SK-N-SH treated with all-trans-retinoic acid at 6 μM for 48 hours (cell line): ENCODE data around the gene PNMT.

ENCODE experiments used
- ATAC-seq: fragments of 200-7000 bp; cut with Tn5 transposase; 3 replicates; pipeline ENCODE4 v1.9.1; 2020; ENCODE audit warnings: mild to moderate bottlenecking, moderate library complexity
- ARNTL ChIP-seq: fragments of 450-650 bp; formaldehyde crosslinking; IDR thresholded peaks from 2 replicates; pipeline ENCODE4 v1.5.0; 2020; ENCODE audit warnings: low read depth, mild to moderate bottlenecking, moderate library complexity, borderline replicate concordance
- BACH2 ChIP-seq: fragments of 250-450 bp; sonication (Bioruptor Pico); IDR thresholded peaks from 2 replicates; pipeline ENCODE4 v1.9.0; 2021; ENCODE audit warnings: mild to moderate bottlenecking, borderline replicate concordance
- ESRRG ChIP-seq: fragments of 250-450 bp; sonication (Bioruptor Pico); IDR thresholded peaks from 2 replicates; pipeline ENCODE4 v1.6.1; 2021; ENCODE audit warnings: mild to moderate bottlenecking
- GLIS3 ChIP-seq: fragments of 250-450 bp; sonication (Bioruptor Pico); IDR thresholded peaks from 2 replicates; pipeline ENCODE4 v1.5.0; 2020; ENCODE audit warnings: mild to moderate bottlenecking, moderate library complexity
- ISL1 ChIP-seq: fragments of 250-450 bp; sonication (Bioruptor Pico); IDR thresholded peaks from 2 replicates; pipeline ENCODE4 v2.1.2; 2022; ENCODE audit warnings: mild to moderate bottlenecking, moderate library complexity
- OSR1 ChIP-seq: fragments of 250-450 bp; sonication (Bioruptor Pico); IDR thresholded peaks from 2 replicates; pipeline ENCODE4 v1.8.0; 2022; ENCODE audit warnings: moderate library complexity, mild to moderate bottlenecking, inconsistent platforms
- PPARA ChIP-seq: fragments of 250-450 bp; sonication (Bioruptor Pico); IDR thresholded peaks from 2 replicates; pipeline ENCODE4 v1.5.0; 2020; ENCODE audit warnings: mild to moderate bottlenecking, borderline replicate concordance
- RARB ChIP-seq: fragments of 250-450 bp; sonication (Bioruptor Pico); IDR thresholded peaks from 2 replicates; pipeline ENCODE4 v1.8.0; 2021; ENCODE audit warnings: mild to moderate bottlenecking, moderate library complexity
- SNAI2 ChIP-seq: fragments of 250-450 bp; sonication (Bioruptor Pico); IDR thresholded peaks from 2 replicates; pipeline ENCODE4 v1.5.0; 2020; ENCODE audit warnings: mild to moderate bottlenecking, moderate library complexity
- TCF4 ChIP-seq: fragments of 250-450 bp; sonication (Bioruptor Pico); IDR thresholded peaks from 2 replicates; pipeline ENCODE4 v1.8.0; 2021; ENCODE audit warnings: mild to moderate bottlenecking, moderate library complexity, borderline replicate concordance
- TOX ChIP-seq: fragments of 250-450 bp; sonication (Bioruptor Pico); IDR thresholded peaks from 2 replicates; pipeline ENCODE4 v1.8.0; 2021; ENCODE audit warnings: mild to moderate bottlenecking, moderate library complexity, borderline replicate concordance
- ZC3H10 ChIP-seq: fragments of 250-450 bp; sonication (Bioruptor Pico); IDR thresholded peaks from 2 replicates; pipeline ENCODE4 v1.5.1; 2021; ENCODE audit warnings: mild to moderate bottlenecking, moderate library complexity
- ZFP30 ChIP-seq: fragments of 450-650 bp; formaldehyde crosslinking; IDR thresholded peaks from 2 replicates; pipeline ENCODE4 v1.5.0; 2022; ENCODE audit warnings: mild to moderate bottlenecking, moderate library complexity
- ZNF565 ChIP-seq: fragments of 450-650 bp; formaldehyde crosslinking; conservative IDR thresholded peaks from 2 replicates; pipeline ENCODE4 v1.5.0; 2020; ENCODE audit warnings: low read depth, mild to moderate bottlenecking, moderate library complexity
- ZNF70 ChIP-seq: fragments of 450-650 bp; formaldehyde crosslinking; IDR thresholded peaks from 2 replicates; pipeline ENCODE4 v1.5.0; 2020; ENCODE audit warnings: mild to moderate bottlenecking, moderate library complexity
- ZNF8 ChIP-seq: fragments of 450-650 bp; formaldehyde crosslinking; IDR thresholded peaks from 2 replicates; pipeline ENCODE4 v1.5.0; 2020; ENCODE audit warnings: mild to moderate bottlenecking, moderate library complexity
- TF ChIP-seq, protein P1 (sequence below): fragments of 250-450 bp; sonication (Bioruptor Pico); IDR thresholded peaks from 2 replicates; pipeline ENCODE4 v1.8.0; 2021; ENCODE audit warnings: low read depth, mild to moderate bottlenecking, moderate library complexity, borderline replicate concordance
- TF ChIP-seq, protein P2 (sequence below): fragments of 250-450 bp; sonication (Bioruptor Pico); IDR thresholded peaks from 2 replicates; pipeline ENCODE4 v1.8.0; 2020; ENCODE audit warnings: mild to moderate bottlenecking, moderate library complexity, borderline replicate concordance
- TF ChIP-seq, protein P3 (sequence below): fragments of 250-450 bp; sonication (Bioruptor Pico); IDR thresholded peaks from 2 replicates; pipeline ENCODE4 v1.5.1; 2020; ENCODE audit warnings: low read depth, mild to moderate bottlenecking, moderate library complexity
- TF ChIP-seq, protein P4 (sequence below): fragments of 250-450 bp; sonication (Bioruptor Pico); IDR thresholded peaks from 2 replicates; pipeline ENCODE4 v1.5.0; 2020; ENCODE audit warnings: mild to moderate bottlenecking, moderate library complexity

The PNMT gene

DNA sequence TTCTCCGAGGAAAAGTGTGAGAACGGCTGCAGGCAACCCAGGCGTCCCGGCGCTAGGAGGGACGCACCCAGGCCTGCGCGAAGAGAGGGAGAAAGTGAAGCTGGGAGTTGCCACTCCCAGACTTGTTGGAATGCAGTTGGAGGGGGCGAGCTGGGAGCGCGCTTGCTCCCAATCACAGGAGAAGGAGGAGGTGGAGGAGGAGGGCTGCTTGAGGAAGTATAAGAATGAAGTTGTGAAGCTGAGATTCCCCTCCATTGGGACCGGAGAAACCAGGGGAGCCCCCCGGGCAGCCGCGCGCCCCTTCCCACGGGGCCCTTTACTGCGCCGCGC is 31.5 kb downstream of the PNMT start, which contains the start of gene ERBB2 (continued):
- TF ChIP-seq, protein P1, sequence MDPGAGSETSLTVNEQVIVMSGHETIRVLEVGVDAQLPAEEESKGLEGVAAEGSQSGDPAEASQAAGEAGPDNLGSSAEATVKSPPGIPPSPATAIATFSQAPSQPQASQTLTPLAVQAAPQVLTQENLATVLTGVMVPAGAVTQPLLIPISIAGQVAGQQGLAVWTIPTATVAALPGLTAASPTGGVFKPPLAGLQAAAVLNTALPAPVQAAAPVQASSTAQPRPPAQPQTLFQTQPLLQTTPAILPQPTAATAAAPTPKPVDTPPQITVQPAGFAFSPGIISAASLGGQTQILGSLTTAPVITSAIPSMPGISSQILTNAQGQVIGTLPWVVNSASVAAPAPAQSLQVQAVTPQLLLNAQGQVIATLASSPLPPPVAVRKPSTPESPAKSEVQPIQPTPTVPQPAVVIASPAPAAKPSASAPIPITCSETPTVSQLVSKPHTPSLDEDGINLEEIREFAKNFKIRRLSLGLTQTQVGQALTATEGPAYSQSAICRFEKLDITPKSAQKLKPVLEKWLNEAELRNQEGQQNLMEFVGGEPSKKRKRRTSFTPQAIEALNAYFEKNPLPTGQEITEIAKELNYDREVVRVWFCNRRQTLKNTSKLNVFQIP: no peak
- TF ChIP-seq ISL1 (CRISPR knock-in tag): no peak
- TF ChIP-seq TOX (CRISPR knock-in tag): no peak
- no peak for TF ChIP-seq OSR1 (CRISPR knock-in tag)
- no peak for TF ChIP-seq ARNTL (CRISPR knock-in tag)

DNA sequence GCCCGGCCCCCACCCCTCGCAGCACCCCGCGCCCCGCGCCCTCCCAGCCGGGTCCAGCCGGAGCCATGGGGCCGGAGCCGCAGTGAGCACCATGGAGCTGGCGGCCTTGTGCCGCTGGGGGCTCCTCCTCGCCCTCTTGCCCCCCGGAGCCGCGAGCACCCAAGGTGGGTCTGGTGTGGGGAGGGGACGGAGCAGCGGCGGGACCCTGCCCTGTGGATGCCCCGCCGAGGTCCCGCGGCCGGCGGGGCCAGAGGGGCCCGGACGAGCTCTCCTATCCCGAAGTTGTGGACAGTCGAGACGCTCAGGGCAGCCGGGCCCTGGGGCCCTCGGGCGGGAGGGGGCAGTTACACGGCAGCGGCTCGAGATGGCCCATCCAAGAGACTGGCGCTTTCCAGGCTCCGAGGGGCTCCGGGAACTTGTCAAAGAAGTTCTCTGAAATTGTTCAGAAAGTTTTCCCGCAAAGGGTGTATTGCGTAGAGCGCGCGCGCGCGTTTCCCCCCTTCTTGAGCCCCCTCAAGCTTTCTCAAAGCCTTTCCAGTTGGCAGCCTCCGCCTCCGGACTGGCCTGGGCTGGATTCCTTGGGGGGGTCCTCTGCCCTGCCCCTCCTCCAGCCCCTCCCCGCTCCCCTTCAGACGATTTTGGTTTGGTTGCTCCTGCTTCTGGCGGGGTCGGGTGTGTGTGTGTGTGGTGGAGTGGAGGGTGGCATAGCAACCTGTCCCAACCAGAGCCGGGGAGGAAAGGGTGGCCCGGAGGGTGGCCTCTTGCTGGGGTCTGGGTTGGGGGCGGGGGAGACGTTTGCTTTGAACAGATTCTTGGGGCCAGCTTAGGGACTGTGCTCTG is 32.1 kb downstream of the PNMT start:
- ATAC-seq: no peak
- TF ChIP-seq PPARA (CRISPR knock-in tag) (no peak), TOX (CRISPR knock-in tag) (no peak), ARNTL (CRISPR knock-in tag) (no peak), ZFP30 (CRISPR knock-in tag) (no peak), BACH2 (no peak)
- TF ChIP-seq, protein P2, sequence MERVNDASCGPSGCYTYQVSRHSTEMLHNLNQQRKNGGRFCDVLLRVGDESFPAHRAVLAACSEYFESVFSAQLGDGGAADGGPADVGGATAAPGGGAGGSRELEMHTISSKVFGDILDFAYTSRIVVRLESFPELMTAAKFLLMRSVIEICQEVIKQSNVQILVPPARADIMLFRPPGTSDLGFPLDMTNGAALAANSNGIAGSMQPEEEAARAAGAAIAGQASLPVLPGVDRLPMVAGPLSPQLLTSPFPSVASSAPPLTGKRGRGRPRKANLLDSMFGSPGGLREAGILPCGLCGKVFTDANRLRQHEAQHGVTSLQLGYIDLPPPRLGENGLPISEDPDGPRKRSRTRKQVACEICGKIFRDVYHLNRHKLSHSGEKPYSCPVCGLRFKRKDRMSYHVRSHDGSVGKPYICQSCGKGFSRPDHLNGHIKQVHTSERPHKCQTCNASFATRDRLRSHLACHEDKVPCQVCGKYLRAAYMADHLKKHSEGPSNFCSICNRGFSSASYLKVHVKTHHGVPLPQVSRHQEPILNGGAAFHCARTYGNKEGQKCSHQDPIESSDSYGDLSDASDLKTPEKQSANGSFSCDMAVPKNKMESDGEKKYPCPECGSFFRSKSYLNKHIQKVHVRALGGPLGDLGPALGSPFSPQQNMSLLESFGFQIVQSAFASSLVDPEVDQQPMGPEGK: no peak

DNA sequence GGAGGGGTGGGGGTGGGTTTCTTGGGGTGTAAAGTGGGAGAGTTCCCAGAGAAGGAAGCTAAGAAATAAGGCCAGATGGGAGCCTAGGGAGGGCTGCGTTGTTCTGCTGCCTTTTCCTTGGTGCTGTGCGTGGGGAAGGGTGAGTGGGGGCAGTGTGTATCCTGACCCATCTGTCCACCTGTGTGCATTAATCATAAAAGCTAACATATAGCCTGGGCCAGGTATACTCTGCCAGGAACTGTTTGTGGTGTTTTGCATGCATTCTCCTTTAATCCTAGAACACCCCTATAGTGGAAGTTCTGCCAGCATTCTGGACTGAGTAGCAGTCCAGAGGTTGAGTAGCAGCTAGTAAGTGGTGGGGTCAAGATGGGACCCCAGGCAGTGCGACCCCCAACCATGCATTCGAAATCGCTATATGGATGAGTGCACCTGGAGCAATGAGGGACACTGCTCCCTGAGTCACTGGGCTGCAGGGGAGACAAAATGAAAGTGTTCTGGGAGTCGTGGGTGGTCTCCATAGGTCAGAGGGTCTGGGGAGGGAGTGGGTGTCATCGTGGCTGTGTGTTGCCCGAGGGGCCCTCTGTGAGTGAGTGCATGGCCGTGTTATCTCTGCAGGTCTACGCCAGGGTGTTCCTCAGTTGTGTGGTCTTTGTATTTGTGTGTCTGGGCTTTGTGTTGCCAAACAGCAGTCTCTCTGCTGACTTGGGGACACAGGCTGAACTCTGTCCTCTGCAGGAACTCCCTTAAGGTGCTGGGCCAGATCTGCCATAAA is 32.9 kb downstream of the PNMT start:
- TF ChIP-seq BACH2: no peak
- TF ChIP-seq TOX (CRISPR knock-in tag): no peak
- TF ChIP-seq ZNF70: no peak
- TF ChIP-seq, protein P1: no peak
- no peak for TF ChIP-seq ZNF8
- no peak for TF ChIP-seq SNAI2 (CRISPR knock-in tag)
- no peak for TF ChIP-seq OSR1 (CRISPR knock-in tag)
- no peak for TF ChIP-seq GLIS3 (CRISPR knock-in tag)
- TF ChIP-seq TCF4 (CRISPR knock-in tag): no peak
- TF ChIP-seq, protein P3, sequence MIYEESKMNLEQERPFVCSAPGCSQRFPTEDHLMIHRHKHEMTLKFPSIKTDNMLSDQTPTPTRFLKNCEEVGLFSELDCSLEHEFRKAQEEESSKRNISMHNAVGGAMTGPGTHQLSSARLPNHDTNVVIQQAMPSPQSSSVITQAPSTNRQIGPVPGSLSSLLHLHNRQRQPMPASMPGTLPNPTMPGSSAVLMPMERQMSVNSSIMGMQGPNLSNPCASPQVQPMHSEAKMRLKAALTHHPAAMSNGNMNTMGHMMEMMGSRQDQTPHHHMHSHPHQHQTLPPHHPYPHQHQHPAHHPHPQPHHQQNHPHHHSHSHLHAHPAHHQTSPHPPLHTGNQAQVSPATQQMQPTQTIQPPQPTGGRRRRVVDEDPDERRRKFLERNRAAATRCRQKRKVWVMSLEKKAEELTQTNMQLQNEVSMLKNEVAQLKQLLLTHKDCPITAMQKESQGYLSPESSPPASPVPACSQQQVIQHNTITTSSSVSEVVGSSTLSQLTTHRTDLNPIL (CRISPR knock-in tag): no peak
- TF ChIP-seq PPARA (CRISPR knock-in tag): no peak
- TF ChIP-seq ZC3H10 (CRISPR knock-in tag): no peak
- no peak for TF ChIP-seq ISL1 (CRISPR knock-in tag)
- TF ChIP-seq ZFP30 (CRISPR knock-in tag): no peak
- TF ChIP-seq RARB (CRISPR knock-in tag): no peak
- no peak for TF ChIP-seq ZNF565 (CRISPR knock-in tag)
- TF ChIP-seq, protein P4, sequence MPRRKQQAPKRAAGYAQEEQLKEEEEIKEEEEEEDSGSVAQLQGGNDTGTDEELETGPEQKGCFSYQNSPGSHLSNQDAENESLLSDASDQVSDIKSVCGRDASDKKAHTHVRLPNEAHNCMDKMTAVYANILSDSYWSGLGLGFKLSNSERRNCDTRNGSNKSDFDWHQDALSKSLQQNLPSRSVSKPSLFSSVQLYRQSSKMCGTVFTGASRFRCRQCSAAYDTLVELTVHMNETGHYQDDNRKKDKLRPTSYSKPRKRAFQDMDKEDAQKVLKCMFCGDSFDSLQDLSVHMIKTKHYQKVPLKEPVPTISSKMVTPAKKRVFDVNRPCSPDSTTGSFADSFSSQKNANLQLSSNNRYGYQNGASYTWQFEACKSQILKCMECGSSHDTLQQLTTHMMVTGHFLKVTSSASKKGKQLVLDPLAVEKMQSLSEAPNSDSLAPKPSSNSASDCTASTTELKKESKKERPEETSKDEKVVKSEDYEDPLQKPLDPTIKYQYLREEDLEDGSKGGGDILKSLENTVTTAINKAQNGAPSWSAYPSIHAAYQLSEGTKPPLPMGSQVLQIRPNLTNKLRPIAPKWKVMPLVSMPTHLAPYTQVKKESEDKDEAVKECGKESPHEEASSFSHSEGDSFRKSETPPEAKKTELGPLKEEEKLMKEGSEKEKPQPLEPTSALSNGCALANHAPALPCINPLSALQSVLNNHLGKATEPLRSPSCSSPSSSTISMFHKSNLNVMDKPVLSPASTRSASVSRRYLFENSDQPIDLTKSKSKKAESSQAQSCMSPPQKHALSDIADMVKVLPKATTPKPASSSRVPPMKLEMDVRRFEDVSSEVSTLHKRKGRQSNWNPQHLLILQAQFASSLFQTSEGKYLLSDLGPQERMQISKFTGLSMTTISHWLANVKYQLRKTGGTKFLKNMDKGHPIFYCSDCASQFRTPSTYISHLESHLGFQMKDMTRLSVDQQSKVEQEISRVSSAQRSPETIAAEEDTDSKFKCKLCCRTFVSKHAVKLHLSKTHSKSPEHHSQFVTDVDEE (CRISPR knock-in tag): no peak
- no peak for TF ChIP-seq ESRRG (CRISPR knock-in tag)
- ATAC-seq: no peak
